Renal cortical epithelial cell (primary cell): Measurements from ENCODE around the gene RASSF8. TPM values are rescaled to one million over a fixed set of nuclear protein-coding genes. Genes with fewer than 3 reads are reported as not detected.

ENCODE experiments used
- DNase-seq: peaks from one replicate; pipeline ENCODE4 v3.0.0-alpha.2; 2011; ENCODE audit warnings: low read depth
- total RNA-seq: library from RNA; depleted of rRNA; stranded (reverse); fragments of >200 nt; gene quantifications from 2 replicates; pipeline ENCODE4 v1.2.3, GENCODE V29; 2014

Gene RASSF8
- total RNA-seq, 1 donor from 2014 or later: 68.5 TPM

DNA sequence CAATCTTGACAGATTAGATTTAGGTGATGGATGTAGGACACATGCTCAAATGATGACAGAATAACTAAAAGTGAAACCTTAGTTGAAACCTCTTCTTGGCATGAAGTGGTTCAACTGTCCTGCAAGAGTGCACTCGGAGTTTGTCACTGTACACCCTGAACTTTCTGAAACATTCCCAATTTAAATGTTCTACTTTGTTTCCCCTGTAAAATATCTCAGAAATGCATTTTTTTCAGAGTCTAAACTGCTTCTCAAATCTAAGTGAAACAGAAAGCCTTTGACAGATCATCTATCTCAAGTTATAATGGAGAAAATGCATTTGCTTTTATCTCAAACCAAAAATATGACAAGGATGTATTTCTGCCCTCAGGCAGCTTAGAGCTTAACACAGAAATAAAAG is 100.3 kb downstream of the RASSF8 start:
- no peak for DNase-seq

DNA sequence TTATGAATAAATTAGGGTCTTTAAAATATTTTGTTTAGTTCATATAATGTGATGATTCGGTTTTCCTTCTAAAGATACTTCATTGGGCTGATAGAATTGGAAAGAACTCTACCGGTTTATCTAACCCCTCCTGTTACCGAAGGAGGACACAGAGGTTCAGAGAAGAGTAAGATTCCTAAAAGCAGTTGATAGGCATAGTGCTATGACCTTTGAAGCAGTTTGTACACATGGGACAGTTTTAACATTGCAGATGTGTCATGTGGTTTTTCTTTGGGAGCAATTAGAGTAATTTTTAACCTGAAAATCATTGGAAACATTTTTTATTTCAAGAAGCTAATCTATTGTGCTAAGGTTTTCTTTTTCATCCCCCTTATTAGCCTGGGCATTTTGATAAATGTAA is 103.5 kb downstream of the RASSF8 start:
- DNase-seq: peak; percentile 21

DNA sequence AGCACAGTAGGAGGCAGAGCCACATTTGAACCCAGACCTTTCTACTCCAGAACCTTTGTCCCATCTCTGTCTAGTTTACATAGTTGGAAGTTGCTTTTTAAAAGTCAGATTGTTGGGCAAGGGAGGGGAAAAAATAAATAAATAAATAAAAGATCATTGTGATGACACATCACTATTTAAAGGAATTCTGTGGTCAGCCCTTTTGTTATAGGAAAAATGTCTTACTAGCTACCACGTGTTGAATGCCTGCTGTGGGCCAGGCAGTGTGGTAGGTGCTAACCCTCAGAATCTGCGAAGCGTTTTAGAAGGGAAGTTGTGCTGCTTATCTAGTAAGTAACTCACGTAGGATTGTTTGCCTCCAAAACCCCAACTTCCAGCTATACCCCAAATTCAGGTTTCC is 104.1 kb downstream of the RASSF8 start:
- DNase-seq: peak; percentile 84

DNA sequence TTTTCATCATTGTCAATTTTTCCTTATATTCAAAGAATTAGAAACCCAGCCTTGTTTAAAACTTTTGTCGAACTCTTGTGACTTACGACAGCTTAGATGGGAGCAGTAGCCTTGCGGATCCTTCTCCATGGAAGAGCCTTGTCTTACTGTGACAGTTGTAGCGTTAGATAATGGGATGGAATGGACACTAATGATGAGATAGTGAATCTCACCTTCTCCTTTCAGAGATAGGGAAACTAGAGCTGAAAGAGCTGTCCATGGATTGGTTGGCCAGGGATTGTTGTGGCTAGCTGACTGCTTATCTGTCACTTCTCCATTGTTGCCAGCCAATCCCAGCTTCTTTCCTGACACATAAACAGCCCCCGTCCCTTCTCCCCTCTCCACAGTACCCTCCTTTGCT is 107.0 kb downstream of the RASSF8 start:
- no peak for DNase-seq

DNA sequence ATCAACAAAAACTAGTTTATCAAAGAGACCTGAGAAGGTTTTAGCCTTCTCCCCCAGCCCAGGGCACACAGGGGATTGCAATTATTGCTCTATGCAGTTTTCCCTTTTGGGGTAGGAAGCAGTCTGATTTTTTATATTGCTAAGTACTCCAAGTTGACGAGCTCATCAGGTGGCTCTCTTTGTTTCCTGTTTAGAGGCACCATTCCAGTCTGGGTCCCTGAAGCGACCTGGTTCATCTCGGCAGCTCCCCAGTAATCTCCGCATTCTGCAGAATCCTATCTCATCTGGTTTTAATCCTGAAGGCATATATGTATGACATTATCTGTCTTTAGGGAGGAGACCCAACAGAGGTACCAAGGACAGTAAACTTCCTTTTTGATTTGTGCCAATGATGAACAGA is 110.0 kb downstream of the RASSF8 start:
- DNase-seq: no peak

DNA sequence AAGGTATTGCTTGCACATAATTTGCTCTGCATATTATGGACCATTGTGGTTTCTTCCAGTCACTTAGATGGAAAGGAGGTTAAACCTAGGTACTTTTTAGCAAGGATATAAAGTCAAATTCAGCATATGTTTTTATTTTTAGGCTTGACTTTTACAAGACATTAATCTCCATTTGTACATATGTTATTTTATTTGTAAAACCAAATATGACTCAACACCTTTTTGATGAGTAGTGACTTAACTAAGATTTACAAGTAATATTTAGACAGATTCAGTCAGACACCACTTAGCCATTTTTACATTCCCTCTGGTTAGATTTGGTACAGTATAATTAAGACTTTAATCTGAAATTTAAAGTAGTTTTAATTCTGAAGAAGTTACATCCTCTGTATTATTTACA is 111.3 kb downstream of the RASSF8 start:
- no peak for DNase-seq

DNA sequence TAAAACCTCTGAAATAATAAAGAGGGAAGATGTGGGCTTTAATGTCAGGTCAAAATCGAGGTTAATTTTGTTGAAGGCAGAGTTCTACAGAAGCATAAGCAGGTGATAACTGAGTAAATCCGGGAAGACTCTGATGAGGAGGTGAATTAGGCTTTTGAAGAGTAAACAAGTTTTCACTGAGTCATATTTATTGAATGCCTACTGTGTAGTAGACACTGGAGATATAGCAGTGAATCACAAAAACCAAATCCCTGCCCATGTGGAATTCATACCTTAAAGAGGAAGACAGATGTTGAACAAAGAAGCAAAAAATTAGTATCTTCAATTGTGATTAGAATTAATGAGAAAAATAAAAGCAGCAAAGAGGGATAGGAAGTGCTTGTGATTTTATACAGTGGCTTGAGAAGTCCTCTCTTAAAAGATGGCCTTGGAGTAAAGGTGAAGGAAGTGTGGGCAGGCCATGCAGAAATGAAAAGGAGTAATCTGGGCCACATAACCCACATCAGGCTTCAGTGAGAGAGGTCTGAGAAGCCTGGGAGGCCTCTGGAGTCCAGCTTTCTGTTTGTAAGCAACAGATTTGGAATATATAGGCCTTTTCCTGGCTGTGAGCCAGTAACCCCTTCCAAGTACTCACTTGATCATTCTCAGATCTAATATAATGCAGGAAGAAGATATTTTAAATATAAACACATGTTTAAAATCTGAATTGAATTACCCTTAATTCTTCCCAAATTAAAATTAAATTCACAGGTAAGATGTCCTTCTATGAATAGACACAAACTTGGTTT is 119.6 kb downstream of the RASSF8 start:
- no peak for DNase-seq

DNA sequence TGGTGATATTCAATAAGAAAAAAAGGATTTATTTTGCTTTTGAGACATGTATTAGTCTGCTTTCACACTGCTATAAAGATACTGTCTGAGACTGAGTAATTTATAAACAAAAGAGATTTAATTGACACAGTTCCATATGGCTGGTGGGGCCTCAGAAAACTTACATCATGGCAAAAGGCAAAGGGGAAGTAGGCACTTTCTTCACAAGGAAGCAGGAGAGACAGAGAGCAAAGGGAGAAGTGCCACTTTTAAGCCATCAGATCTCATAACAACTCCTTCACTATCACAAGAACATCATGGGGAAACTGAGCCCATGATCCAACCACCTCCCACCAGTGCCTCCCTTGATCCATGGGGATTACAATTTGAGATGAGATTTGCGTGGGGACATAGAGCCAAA is 122.4 kb downstream of the RASSF8 start:
- DNase-seq: no peak

DNA sequence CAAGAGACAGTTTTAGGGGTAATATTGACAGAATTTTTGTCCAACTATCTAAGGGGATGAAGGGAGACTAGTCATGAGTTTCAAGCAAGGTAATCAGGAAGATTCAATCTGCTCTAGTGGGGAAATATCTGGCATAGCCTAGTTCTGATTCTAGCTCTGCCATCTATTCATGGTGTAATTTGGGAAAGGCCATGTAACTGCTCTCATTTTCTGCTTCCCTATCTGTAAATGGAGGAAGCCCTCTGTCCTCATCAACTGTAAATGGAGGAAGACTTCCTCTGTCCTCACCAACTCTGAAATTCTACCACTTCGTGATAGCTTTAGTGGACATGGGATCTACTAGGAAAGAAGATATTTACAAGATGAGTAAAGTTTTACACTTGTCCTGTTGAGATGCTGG is 128.5 kb downstream of the RASSF8 start:
- DNase-seq: no peak

DNA sequence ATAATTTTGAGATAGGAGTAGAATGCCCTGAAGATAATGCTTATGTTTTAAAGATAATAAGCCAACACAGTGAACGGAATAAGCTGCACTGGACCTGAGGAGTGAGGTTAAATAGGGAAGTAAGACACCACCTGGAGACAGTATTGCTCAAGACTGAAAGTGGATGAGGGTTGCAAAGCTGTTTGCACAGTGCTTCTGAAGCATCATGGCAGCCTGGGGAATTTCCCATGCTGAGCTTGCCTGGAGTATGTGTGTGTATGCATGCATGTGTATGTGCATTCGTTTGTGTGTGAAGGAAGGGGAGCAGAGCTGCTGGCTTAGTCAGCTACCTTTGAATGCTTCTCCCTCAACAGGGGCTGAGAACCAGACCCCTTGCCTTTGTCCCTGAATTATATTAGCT is 130.5 kb downstream of the RASSF8 start:
- peak; percentile 27 for DNase-seq

DNA sequence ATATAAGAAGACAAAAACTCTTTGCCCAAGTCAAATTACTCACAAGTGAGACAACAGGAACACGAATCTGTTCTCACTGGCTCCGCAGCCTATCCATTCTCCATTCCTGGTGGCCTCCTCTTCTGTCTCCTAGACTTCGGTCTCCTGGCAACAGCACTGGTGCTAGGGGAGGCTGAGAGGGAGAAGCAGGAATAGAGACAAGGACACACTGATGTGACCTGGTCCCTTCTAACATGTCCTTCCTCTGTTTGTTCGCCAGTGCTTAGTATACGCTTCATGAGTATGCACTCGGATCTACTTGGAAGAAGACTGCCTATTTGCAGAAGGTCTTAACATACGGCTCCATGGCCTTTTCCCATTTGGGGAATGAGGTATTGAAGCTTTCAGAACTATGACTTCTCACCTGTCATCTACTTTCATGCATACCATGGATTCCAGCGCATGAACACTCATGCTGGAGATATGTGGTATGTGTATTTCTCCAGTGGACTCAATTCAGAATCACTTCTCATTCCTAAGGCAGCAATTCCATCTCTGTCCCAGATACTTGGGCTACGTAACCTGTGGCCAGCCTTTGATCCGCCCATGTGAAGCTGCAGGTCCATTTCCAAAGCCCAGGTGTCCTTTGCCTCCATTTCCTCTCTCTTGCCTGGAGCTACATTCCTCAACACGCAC is 132.5 kb downstream of the RASSF8 start:
- peak; percentile 78 for DNase-seq

DNA sequence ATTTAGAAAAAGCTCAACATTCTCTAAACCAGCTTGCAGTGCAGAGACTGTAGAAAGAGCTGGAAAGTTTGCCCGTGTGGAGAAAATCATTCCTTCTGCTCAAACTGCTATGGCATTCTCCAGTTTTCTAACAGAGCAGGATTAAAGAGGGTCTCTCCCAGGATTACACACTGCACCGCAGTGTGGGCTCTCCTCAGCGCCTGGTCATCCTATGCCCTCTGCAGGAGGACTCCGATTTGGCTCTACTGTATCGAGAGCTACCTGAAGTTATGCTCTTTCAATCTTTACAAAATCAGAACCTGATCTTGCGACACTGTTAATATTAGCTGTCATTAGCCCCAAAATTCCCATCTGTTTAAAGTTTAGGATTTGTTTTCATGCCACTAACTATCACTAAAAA is 133.3 kb downstream of the RASSF8 start:
- DNase-seq: no peak

DNA sequence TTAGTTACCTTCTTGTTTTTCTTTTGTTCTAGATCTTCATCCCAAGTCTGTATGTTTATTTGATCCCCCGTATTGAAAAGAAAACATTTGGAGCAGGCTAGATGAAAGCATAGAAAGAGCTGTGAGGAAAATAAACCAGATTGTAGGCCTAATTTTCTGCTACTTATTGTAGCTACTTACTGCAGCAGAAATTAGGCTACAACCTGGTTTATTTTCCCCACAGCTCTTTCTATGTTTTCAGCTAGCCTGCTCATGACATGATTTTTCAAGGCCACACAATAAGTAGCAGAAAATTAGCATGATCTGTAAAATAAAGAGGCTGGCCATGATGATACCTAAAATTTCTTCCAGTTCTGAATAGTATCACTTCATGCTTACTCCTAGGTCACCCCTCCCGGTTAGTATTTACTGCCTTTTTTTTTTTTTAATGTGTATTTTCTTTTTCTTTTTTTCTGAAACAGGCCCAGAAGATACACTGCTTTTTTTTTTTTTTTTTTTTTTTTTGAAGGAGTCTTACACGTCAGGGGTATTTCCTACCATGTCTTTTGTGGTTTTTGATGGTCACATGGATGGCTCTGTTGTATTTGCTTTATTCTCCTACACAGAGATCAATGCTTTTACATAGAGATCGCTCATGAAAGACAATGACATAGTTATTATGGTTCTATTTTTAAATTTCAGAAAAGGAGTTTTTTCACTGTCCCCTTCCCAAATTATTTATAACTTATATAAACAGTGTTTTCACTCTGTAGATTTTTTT is 134.0 kb downstream of the RASSF8 start:
- no peak for DNase-seq

DNA sequence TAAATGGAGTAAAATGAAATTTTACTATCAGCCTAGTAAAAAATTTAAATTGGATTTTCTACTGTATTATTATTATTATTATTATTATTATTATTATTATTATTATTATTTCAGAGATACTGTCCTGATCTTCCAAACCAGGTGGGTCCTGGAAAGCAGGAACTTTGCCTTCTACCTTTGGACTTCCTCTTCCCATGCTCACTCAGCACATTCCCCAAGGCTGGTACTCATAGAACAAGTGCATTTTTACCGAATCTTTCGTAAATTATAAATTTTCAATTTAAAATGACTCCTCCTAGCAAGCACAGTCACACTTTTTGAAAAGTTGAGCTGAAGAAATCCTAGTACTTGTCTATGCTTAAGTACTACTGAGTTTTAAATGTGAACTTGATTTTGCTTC is 136.7 kb downstream of the RASSF8 start:
- DNase-seq: no peak

DNA sequence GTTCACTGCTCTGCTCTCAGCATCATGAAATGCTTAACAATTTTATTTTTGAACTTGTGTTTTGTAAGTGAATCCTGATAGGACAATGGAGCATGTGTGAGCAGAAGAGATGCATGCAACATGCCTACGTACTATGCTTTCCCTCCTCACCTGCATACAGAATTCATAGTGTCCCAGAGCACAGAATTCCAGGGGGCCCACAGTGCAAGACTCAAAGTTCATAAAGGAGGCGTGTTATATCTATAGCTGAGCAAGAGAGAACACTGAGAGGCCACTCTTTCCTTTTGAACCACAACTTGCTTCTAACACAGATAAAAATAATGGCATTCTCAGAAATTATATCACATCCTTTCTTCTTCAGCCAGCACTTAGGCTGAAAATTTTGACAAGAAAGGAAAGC is 137.6 kb downstream of the RASSF8 start:
- no peak for DNase-seq

DNA sequence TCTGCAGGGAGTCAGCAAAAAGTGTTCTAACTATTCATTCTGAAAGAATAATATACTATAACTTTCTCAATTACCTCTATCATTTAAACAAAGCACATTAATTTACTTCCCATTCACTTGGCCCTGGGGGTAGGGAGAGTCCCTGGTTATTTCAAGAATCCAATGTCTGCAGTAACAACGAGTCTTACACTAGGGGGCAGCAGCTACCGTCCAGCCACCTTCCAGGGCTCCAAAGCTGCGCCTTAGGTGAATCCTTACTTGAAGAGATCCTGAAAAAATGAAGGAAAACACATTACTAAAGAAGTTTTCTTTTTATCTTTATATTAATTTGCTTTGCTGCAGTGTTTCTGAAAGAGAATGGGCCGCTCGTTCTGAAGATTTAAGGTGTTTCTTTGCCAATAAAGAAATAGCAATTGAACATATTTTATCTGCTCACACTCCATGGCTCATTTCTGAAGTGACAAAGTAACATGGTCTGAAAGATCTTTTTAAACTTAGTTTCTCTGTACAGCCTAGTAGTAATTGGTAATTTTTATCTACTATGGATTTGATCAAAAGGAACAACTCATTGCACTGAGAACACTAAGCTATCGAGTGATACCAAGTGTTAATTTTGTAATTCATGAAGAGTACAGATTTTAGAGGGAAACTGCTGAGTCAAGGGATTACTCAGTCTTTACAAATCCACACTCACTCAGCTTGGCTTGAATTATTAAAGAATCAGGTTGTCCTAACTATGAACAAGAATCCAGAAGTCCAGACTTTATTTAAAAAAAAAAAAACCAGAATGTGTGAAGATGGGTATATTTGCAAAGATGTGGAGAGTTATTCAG is 138.8 kb downstream of the RASSF8 start:
- peak; percentile 74 for DNase-seq

DNA sequence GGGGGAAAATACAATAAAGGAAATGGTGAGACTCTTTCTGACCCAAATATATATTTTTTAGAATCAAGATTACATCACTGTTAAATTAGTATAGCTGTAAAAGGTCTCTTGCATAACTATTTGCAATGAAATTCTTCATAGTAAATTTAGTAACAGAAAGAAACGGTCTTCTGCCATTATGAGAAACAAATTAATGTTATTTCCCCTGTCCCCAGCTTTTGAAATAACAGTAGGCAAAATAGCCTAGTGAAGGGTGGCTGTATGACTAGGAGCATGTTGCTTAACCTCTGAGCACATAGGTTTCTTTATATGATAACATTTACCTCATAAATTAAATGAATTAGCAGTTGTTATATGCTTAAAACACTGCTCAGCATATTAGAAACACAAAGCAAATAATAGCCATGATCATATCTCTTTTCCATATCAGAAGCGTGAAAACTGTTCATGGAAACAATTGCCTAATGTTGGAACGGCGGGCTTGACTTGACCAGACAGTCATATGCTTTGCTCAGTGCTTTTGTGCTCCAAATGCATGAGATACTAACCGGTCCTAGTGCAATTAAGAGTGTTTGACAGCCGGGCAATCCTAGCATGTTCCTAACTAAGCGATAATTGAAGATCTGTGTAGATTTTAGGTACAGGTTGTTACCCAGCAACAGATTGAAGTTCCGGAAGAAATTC is 142.3 kb downstream of the RASSF8 start:
- DNase-seq: no peak

DNA sequence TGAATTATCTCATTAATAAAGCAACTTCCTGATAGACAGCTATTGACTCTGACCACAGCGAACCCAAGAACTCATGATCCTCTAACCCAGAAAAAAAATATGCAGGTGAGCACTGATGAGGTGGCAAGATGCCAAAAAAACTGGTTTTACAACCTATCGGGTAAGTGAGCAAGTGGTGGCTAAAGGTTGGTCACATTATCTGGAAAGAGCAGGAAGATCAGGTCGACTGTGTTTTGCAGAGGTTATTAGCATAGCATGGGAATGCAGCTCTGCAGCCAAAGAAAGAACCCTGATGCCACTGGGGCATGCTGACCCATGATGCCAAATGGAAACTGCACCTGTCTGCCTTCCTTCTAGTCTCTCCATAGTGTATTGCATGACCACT is 142.9 kb downstream of the RASSF8 start:
- DNase-seq: peak; percentile 55

DNA sequence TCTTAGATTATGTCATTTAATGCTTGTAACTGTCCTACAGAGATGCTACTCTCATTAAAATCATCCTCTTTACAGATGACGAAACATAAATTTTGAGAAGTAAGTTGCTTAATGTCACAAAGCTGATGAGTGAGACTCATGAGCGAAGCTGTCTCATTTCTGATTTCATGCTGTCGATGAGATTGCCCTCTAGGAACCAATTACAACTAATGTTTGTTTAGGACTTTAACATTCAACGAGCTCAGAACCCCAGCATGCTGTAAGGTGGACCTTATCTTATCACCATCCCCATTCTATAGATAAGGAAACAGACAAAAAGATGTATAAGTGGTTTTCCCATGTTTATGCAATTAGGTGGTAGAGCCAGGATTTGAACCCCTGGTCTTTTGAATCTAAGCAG is 143.3 kb downstream of the RASSF8 start:
- DNase-seq: no peak

DNA sequence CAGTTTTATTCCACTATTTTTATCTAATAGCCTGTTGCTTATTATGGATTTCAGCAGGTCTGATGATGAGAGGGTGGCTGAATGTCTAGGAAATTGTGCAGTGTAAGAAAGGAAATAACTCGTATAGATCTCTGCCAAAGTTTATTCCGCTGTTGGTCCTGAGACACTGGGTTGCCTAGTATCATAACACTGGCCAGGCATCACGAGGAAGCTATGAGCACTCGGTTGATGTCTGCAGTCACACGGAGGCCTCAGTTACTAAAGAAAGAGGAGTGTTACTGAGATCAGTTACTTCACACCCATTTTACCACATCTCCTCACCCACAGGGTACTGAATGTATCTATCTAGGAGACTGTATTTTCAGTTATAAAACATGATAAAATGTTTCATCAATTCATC is 144.5 kb downstream of the RASSF8 start:
- DNase-seq: no peak

DNA sequence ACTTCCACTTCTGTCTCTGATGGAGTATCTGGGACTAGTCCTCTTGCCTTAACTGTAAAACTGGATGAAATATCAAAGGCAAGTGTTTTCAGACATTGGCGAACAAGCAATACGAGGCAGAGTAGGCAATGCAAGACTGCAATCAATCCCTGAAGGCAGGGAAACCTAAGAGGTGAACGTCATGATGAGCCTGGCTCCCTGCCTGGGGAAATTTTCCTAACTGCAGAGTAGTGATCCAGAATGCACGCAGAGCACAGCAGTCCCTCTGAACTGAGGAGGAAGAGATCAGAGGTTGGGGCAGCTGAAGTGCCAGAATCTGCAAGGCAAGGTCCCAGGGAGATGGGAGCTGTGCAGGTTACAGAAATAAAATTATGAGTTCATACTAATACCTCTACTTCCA is 147.9 kb downstream of the RASSF8 start:
- DNase-seq: no peak
